Fibroblast of lung (primary cell): ENCODE data around the gene KRT85.

Experiments
- CTCF ChIP-seq, 2 donors: IDR thresholded peaks in 1 of 2; conservative IDR thresholded peaks in 1 of 2; 1 replicate in 1 of 2; 2 replicates in 1 of 2; pipeline ENCODE4 v1.5.1; 2011 to 2012; ENCODE audit warnings: low read length in 2 of 2, control low read depth in 1 of 2, inconsistent platforms in 1 of 2, low read depth in 1 of 2, mild to moderate bottlenecking in 1 of 2
- EZH2 ChIP-seq: IDR thresholded peaks from 2 replicates; pipeline ENCODE4 v1.5.1; 2012; ENCODE audit warnings: low read length, control low read depth, mild to moderate bottlenecking; ENCODE audit errors: missing control alignments

GRCh38 chr12:52413202-52413601 is 45.9 kb upstream of the KRT85 start:
- TF ChIP-seq CTCF (conservative IDR thresholded peaks at IDR 0.05 in 1 of 2, IDR thresholded peaks at IDR 0.05 in 1 of 2; ENCODE audit: low read depth in 1 of 2, low read length in 2 of 2) (no peak), EZH2 (no peak)
